ENCODE results near the gene KLHL8. TPM values are rescaled to one million over a fixed set of nuclear protein-coding genes. Genes with fewer than 3 reads are reported as not detected.

The KLHL8 gene
- total RNA-seq, 1 experiment from 2014 or later, result 7.5 TPM

DNA sequence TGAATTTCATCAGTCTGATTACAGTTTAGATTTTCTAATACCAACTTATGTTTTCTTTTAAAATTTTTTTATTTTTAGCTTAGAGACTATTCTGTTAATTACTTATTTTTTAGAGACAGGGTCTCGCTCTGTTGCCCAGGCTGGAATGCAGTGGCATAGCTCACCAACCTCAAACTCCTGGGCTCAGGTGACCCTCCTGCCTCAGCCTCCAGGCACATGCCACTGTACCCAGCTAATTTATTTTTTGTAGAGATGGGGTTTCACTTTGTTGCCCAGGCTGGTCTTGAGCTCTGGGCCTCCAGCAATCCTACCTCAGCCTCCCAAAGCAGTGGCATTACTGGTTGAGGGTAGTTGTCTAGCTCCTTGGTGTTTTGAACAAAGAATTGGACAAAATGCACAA, 102.0 kb downstream of the KLHL8 start:
- no peaks in the 10 kb centered on the region for H3K9me3 Mint-ChIP-seq
- Histone ChIP-seq H4K8ac (replicated peaks; ENCODE audit: insufficient read length, low read depth, low read length) (no peak overlapping the region), H2BK20ac (ENCODE audit: low read depth, low read length, poor library complexity, severe bottlenecking) (no peak overlapping the region), H2AK5ac (ENCODE audit: insufficient read length, low read length) (no peak overlapping the region), H2AFZ (ENCODE audit: low read length) (no peak overlapping the region), H3K23me2 (ENCODE audit: insufficient read length, low read depth, low read length, poor library complexity, severe bottlenecking) (peaks cover 3% of the 10 kb centered on the region), H3K56ac (ENCODE audit: insufficient read length, low read depth, low read length) (no peak overlapping the region), H3K4me2 (ENCODE audit: insufficient read depth, insufficient read length, low read length) (no peak overlapping the region), H3K27me3 (ENCODE audit: insufficient read depth, low read length) (no peaks in the 10 kb centered on the region), H3K9me3 (ENCODE audit: control insufficient read depth, low read depth, low read length) (no peaks in the 10 kb centered on the region), H3K9ac (ENCODE audit: extremely low read depth, insufficient read length, low read length) (no peak overlapping the region), H4K20me1 (ENCODE audit: control insufficient read depth, insufficient read depth, insufficient read length) (no peaks in the 10 kb centered on the region), H2BK5ac (ENCODE audit: insufficient read length, low read length) (no peak overlapping the region), H3K18ac (ENCODE audit: insufficient read length, low read depth, low read length) (no peak overlapping the region), H3K27ac (ENCODE audit: insufficient read length, low read depth, low read length) (no peak overlapping the region), H2BK15ac (ENCODE audit: low read depth, low read length) (no peak overlapping the region), H2BK120ac (ENCODE audit: low read depth, low read length, poor library complexity, severe bottlenecking) (no peak overlapping the region), H3K79me2 (ENCODE audit: insufficient read depth, low read length) (peaks cover 2% of the 10 kb centered on the region; the same call in 1 of the 2 replicates), H2BK12ac (ENCODE audit: insufficient read length, low read depth, low read length) (no peak overlapping the region), H3K4me1 (ENCODE audit: insufficient read depth, low read length) (no peaks in the 10 kb centered on the region; the same call in 1 of the 2 replicates), H3K14ac (ENCODE audit: insufficient read depth, low read length) (no peak overlapping the region), H3K23ac (ENCODE audit: insufficient read length, low read depth, low read length) (no peak overlapping the region), H4K5ac (ENCODE audit: insufficient read length, low read depth, low read length) (no peak overlapping the region), H3T11ph (ENCODE audit: low read length) (no peak overlapping the region), H4K91ac (ENCODE audit: insufficient read length, low read depth, low read length) (no peak overlapping the region), H3K79me1 (ENCODE audit: insufficient read depth, low read depth, low read length, poor library complexity, severe bottlenecking) (peaks cover 6% of the 10 kb centered on the region), H3K4ac (ENCODE audit: low read depth, low read length) (no peak overlapping the region)
- peaks cover 25 to 57% (median 33%) of the 10 kb centered on the region in 3 experiments for H3K36me3 Mint-ChIP-seq (ENCODE audit: insufficient read depth in 1 of 3, low read depth in 3 of 3)
- no peak for DNase-seq
- no peaks in the 10 kb centered on the region; the same call in 1 of the 2 replicates for H3K27me3 Mint-ChIP-seq (ENCODE audit: low read depth)
- TF ChIP-seq, protein P1, sequence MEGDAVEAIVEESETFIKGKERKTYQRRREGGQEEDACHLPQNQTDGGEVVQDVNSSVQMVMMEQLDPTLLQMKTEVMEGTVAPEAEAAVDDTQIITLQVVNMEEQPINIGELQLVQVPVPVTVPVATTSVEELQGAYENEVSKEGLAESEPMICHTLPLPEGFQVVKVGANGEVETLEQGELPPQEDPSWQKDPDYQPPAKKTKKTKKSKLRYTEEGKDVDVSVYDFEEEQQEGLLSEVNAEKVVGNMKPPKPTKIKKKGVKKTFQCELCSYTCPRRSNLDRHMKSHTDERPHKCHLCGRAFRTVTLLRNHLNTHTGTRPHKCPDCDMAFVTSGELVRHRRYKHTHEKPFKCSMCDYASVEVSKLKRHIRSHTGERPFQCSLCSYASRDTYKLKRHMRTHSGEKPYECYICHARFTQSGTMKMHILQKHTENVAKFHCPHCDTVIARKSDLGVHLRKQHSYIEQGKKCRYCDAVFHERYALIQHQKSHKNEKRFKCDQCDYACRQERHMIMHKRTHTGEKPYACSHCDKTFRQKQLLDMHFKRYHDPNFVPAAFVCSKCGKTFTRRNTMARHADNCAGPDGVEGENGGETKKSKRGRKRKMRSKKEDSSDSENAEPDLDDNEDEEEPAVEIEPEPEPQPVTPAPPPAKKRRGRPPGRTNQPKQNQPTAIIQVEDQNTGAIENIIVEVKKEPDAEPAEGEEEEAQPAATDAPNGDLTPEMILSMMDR (conservative IDR thresholded peaks at IDR 0.05), result no peak
- no peak overlapping the region for H3K4me3 Mint-ChIP-seq
- H3K4me1 Mint-ChIP-seq, result peaks cover 25 to 27% of the 10 kb centered on the region in 2 experiments
- WGBS (ENCODE audit: extremely low coverage, insufficient read length, low lambda C conversion rate), result no CpG with 5 or more reads among the region's 1 CpG
- no peak overlapping the region for H3K27ac Mint-ChIP-seq
